HG02588 (cell line): Measurements from ENCODE around the gene LDLRAD3.

Experiments
- ATAC-seq: cut with Tn5 transposase; IDR thresholded peaks from one replicate; pipeline ENCODE4 v1.9.1; 2021; ENCODE audit warnings: mild to moderate bottlenecking, moderate library complexity; ENCODE audit not compliant: unreplicated experiment

The LDLRAD3 gene

DNA sequence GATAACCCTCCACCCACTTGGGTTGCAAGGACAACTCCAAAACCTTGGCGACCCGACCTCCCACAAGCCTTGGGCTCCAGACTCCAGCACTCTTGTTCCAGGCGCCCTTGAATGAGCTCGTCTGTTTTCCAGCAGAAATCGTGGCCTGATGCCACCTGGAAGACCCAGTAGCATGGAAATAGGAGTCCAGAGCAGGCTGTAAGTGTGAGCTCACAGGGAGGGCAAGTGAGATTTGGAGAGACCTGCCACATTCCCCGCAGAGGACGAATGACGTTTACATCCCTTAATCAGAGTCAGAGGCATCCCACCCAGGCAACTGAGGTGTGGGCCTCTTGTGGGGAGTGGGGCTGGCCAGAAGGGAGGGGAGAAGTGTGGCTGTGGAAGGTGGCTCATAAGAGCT lies 71.9 kb downstream of the LDLRAD3 start:
- ATAC-seq, result no peak

DNA sequence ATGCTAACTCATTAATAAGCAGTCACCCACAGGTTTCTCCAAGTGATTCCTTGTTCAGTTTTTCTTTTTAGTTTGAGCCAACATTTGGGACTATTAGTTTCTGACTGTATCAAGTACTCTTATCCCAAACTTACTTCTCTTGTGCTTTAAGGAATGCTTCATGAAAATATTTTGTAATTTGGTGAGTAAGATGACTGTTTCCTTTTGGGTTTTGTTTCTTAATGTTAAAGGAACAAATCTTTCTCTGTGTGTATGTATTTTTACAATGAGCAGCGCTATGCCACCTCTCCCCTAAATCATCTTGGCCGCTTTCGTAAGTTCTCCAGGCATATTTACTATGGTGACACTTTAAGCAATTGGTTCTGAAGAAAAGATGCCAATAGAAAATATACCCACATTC lies 72.4 kb downstream of the LDLRAD3 start:
- no peak for ATAC-seq

GRCh38 chr11:36016709-36017108 lies 72.8 kb downstream of the LDLRAD3 start:
- ATAC-seq, result no peak

- no peak for ATAC-seq
Observed at GRCh38 chr11:36019005-36019596, 75.2 kb downstream of the LDLRAD3 start.

DNA sequence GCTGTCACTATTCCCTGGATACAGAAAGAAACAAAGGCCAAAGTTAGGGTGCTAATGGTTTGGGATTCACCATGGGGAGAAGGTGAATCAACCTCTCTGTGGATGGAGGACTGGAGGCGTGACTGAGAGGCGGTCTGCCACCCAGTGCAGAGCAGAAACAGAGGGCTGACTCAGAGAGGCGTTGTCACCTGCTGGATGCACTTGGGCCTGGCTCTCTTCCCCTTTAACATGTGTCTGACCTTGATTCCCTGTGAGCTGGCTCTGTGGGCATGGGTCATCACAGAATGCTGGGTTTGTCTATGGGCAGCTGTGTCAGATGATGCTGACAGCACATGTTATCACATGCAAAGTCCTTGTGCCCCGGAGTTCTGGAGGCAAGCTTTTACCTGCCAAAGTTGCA lies 75.9 kb downstream of the LDLRAD3 start:
- ATAC-seq, result no peak

DNA sequence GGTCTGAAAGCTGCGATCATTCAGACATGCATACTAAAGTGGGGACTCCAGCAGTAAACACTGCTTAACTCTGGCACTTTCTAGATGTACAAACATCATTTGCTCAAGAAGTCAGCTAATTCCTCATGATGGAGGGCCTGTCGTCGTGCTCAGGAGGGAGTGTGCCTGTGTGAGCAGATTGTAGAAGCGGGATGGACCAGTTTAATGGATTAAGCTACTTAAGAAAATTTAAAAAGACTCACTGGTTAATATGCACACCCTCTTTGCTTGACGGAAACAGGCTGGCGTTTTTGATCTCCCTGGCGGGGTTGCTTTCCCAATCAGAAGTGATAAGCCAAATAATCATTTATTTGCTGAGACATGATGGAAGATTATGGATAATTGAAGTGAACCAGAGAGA lies 79.0 kb downstream of the LDLRAD3 start:
- no peak for ATAC-seq

DNA sequence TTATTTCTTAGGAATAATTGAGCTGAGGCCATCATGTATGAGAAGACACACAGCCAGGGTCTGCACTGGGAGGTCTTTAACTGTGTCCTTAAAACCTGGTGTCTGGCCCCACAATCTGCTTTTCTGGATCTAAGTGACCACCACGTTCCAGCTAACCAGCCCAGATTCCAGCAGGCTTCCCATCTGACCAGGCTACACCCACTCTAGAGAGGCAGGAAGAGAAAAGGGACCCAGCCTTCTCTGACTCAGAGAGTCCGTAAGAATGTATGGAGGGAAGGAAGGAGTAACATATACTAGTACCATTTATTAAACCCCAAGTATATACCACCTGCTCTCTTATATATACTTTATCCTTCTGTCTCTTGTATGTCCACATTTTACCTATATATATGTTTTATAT lies 80.1 kb downstream of the LDLRAD3 start:
- no peak for ATAC-seq

DNA sequence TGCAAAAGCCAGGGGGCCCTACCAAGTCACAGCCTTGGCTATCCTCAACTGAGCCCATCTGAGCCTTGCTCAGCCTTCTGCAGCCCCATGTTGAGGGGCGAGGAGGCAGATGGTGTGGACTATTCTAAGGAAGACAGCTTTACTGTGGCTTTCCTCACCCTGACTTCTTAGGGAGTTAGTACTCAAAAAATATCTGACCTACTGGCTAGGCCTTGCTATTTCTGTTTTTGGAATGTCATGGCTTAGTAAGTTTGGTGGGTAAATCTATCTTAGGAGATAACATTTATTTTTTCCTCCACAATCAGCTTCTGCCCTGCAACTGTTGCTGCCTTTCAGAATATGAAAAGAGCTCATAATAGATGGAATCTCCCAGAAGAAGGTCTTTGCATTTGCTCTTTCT lies 80.9 kb downstream of the LDLRAD3 start:
- ATAC-seq, result no peak

GRCh38 chr11:36026315-36026968 lies 82.6 kb downstream of the LDLRAD3 start:
- ATAC-seq, result no peak

GRCh38 chr11:36027731-36028130 lies 83.9 kb downstream of the LDLRAD3 start:
- ATAC-seq, result no peak

- no peak for ATAC-seq
Observed at GRCh38 chr11:36029616-36030015, 85.8 kb downstream of the LDLRAD3 start.

- ATAC-seq, result no peak
Observed at GRCh38 chr11:36030731-36031281, 86.9 kb downstream of the LDLRAD3 start.

- ATAC-seq, result no peak
Observed at GRCh38 chr11:36033082-36033751, 89.4 kb downstream of the LDLRAD3 start.

GRCh38 chr11:36033936-36034335 lies 90.1 kb downstream of the LDLRAD3 start:
- no peak for ATAC-seq

- no peak for ATAC-seq
Observed at GRCh38 chr11:36034551-36035331, 90.9 kb downstream of the LDLRAD3 start.

- no peak for ATAC-seq
Observed at GRCh38 chr11:36035454-36035853, 91.6 kb downstream of the LDLRAD3 start.

- no peak for ATAC-seq
Observed at GRCh38 chr11:36035999-36036398, 92.1 kb downstream of the LDLRAD3 start.

DNA sequence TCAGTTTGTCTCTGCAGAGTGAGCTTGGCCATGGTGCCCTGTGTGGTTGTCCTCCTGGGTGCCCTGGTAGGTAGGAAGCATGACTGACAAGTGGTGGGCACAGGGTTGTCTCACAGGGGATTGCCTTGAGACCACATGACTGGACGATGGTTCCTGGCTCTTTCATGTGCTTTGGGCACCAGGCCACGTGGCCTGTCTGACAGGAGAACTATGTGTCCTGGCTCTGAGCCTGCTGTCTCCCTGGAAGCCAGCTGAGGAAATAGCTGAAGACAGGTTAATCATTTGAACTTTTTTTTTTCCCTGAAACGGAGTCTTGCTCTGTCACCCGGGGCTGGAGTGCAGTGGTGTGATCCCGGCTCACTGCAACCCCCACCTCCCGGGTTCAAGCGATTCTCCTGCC lies 93.2 kb downstream of the LDLRAD3 start:
- no peak for ATAC-seq

DNA sequence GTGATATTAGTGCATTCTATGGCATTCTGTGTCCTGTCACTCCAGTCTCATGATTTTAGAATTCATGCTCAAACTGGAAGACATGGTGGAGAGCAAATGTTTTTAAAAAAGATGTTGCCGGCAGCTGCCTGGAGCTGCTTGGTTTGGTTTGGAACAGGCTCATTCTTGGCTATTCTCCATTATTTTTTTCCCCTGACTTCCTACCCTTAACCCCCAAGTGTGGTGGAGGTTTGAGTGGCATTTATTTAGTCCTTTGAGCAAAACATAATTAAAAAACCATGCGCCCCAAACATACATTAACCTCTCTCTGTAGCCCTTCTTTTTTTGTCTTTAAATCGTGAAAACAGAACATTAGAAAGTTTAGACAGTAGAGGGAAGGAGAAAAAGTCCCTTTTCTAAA lies 94.7 kb downstream of the LDLRAD3 start:
- no peak for ATAC-seq

DNA sequence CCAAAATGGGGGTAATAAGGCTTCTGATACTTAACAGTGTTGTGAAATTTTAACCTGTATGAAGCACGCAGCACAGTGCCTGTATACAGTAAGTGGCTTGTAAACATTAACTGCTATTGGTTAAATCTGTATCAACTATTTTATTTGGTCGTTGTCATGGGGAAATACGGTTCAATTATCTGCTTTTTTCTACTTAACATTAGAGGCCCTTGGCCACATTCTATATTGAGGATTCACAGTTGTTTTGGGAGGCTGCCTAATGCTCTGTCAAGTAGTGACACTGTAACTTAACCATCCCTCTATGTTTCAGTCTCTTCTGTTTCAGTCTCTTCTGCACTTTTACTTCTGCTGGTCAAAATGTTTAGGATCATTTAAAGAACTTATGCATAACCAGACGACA lies 95.6 kb downstream of the LDLRAD3 start:
- ATAC-seq, result no peak

- no peak for ATAC-seq
Observed at GRCh38 chr11:36041988-36042611, 98.2 kb downstream of the LDLRAD3 start.
